Thyroid gland (tissue), 4 donors: ENCODE data around the gene WDR11.

Experiments
- POLR2A ChIP-seq, 2 donors: fragments of 450-650 bp; IDR thresholded peaks; one replicate each; pipeline ENCODE4 v1.6.1; 2017; ENCODE audit warnings: antibody characterized with exemption in 2 of 2, mild to moderate bottlenecking in 2 of 2, moderate library complexity in 1 of 2
- TF ChIP-seq, protein P1 (sequence below), 6 experiments: fragments of 200-600 bp in 3 of 6; fragments of 450-650 bp in 3 of 6; sonication (generic) in 3 of 6; IDR thresholded peaks; one replicate each; pipeline ENCODE4 v1.5.1; 2016 to 2019; ENCODE audit warnings: antibody characterized with exemption in 6 of 6, mild to moderate bottlenecking in 2 of 6, inconsistent platforms in 1 of 6, moderate library complexity in 1 of 6

DNA sequence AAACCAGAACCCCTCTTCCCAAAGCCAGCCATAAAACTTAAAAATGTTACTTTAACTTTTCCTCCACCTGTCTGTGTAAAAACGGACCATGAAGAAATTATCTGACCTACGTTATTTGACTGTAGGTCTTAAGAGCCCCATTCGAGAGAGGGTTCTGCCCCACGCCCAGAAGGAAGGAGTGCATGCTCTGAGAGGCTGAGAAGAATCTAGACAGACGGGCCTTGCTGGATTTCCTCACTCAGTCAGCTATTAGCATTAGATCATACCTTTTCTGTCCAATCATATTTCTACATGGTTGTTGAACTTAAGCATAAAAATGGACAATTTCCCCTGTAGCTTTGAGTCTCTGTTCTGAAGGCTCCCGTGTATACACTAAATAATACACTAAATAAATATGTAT, 38.1 kb upstream of the WDR11 start:
- TF ChIP-seq, protein P1, sequence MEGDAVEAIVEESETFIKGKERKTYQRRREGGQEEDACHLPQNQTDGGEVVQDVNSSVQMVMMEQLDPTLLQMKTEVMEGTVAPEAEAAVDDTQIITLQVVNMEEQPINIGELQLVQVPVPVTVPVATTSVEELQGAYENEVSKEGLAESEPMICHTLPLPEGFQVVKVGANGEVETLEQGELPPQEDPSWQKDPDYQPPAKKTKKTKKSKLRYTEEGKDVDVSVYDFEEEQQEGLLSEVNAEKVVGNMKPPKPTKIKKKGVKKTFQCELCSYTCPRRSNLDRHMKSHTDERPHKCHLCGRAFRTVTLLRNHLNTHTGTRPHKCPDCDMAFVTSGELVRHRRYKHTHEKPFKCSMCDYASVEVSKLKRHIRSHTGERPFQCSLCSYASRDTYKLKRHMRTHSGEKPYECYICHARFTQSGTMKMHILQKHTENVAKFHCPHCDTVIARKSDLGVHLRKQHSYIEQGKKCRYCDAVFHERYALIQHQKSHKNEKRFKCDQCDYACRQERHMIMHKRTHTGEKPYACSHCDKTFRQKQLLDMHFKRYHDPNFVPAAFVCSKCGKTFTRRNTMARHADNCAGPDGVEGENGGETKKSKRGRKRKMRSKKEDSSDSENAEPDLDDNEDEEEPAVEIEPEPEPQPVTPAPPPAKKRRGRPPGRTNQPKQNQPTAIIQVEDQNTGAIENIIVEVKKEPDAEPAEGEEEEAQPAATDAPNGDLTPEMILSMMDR (IDR thresholded peaks at IDR 0.05), result no peak
- TF ChIP-seq POLR2A (IDR thresholded peaks at IDR 0.05), result no peak
